HG02610 (cell line): Measurements from ENCODE around the gene UAP1L1.

ENCODE experiments used
- ATAC-seq: cut with Tn5 transposase; IDR thresholded peaks from one replicate; pipeline ENCODE4 v1.9.1; 2021; ENCODE audit warnings: mild to moderate bottlenecking, moderate library complexity; ENCODE audit not compliant: unreplicated experiment

The UAP1L1 gene

GRCh38 chr9:137089232-137089947, 12.1 kb downstream of the UAP1L1 start:
- no peak for ATAC-seq

GRCh38 chr9:137095664-137096517, 18.6 kb downstream of the UAP1L1 start:
- ATAC-seq = peak; percentile 71

GRCh38 chr9:137096785-137097546, 19.6 kb downstream of the UAP1L1 start:
- ATAC-seq = no peak

- no peak for ATAC-seq
Measured at GRCh38 chr9:137097761-137098462, 20.6 kb downstream of the UAP1L1 start.

GRCh38 chr9:137099231-137099630, 21.9 kb downstream of the UAP1L1 start:
- no peak for ATAC-seq

GRCh38 chr9:137103206-137103999, 26.1 kb downstream of the UAP1L1 start:
- no peak for ATAC-seq

- no peak for ATAC-seq
Measured at GRCh38 chr9:137105814-137106661, 28.7 kb downstream of the UAP1L1 start.

- no peak for ATAC-seq
Measured at GRCh38 chr9:137106662-137107250, 29.4 kb downstream of the UAP1L1 start.

- no peak for ATAC-seq
Measured at GRCh38 chr9:137107312-137107921, 30.1 kb downstream of the UAP1L1 start.

- no peak for ATAC-seq
Measured at GRCh38 chr9:137107982-137108381, 30.7 kb downstream of the UAP1L1 start.

- ATAC-seq = no peak
Measured at GRCh38 chr9:137108608-137109249, 31.4 kb downstream of the UAP1L1 start.

GRCh38 chr9:137109250-137110146, 32.2 kb downstream of the UAP1L1 start:
- no peak for ATAC-seq

GRCh38 chr9:137110147-137110910, 33.0 kb downstream of the UAP1L1 start:
- ATAC-seq = no peak

- no peak for ATAC-seq
Measured at GRCh38 chr9:137110911-137111787, 33.8 kb downstream of the UAP1L1 start.
